Measurements from ENCODE around the gene KIRREL1.

KIRREL1 gene

GRCh38 chr1:158007667-158008386 is 14.4 kb downstream of the KIRREL1 start:
- no peak for DNase-seq

GRCh38 chr1:158008630-158009029 is 15.2 kb downstream of the KIRREL1 start:
- no peak for DNase-seq

- DNase-seq = no peak
Measured at GRCh38 chr1:158011714-158012113, 18.3 kb downstream of the KIRREL1 start.

GRCh38 chr1:158013840-158014730 is 20.6 kb downstream of the KIRREL1 start:
- DNase-seq = no peak

- no peak for DNase-seq
Measured at GRCh38 chr1:158014731-158015320, 21.4 kb downstream of the KIRREL1 start.

- no peak for DNase-seq
Measured at GRCh38 chr1:158016651-158017335, 23.3 kb downstream of the KIRREL1 start.

- DNase-seq = no peak
Measured at GRCh38 chr1:158017800-158018595, 24.6 kb downstream of the KIRREL1 start.

GRCh38 chr1:158019171-158019868 is 25.9 kb downstream of the KIRREL1 start:
- DNase-seq = no peak

GRCh38 chr1:158020259-158020885 is 26.9 kb downstream of the KIRREL1 start:
- no peak for DNase-seq

- no peak for DNase-seq
Measured at GRCh38 chr1:158020886-158021620, 27.6 kb downstream of the KIRREL1 start.

- no peak for DNase-seq
Measured at GRCh38 chr1:158021721-158022120, 28.3 kb downstream of the KIRREL1 start.

GRCh38 chr1:158022554-158023312 is 29.3 kb downstream of the KIRREL1 start:
- DNase-seq = no peak

GRCh38 chr1:158024737-158025136 is 31.3 kb downstream of the KIRREL1 start:
- no peak for DNase-seq

GRCh38 chr1:158025576-158026230 is 32.3 kb downstream of the KIRREL1 start:
- no peak for DNase-seq

GRCh38 chr1:158026651-158027050 is 33.2 kb downstream of the KIRREL1 start:
- no peak for DNase-seq

GRCh38 chr1:158027508-158027907 is 34.1 kb downstream of the KIRREL1 start:
- DNase-seq = no peak

- DNase-seq = no peak
Measured at GRCh38 chr1:158028969-158029368, 35.5 kb downstream of the KIRREL1 start.

GRCh38 chr1:158035014-158035413 is 41.6 kb downstream of the KIRREL1 start:
- no peak for DNase-seq
